Measurements from ENCODE around the gene KRTAP4-16. TPM values are rescaled to one million over a fixed set of nuclear protein-coding genes. Genes with fewer than 3 reads are reported as not detected.
"Not testable (repeated sequence)": the region's sequence is repeated elsewhere in the genome, so short reads cannot be mapped to it uniquely, and the experiment has no call there.

KRTAP4-16 gene
- total RNA-seq, 1 experiment from 2014 or later, result not detected

DNA sequence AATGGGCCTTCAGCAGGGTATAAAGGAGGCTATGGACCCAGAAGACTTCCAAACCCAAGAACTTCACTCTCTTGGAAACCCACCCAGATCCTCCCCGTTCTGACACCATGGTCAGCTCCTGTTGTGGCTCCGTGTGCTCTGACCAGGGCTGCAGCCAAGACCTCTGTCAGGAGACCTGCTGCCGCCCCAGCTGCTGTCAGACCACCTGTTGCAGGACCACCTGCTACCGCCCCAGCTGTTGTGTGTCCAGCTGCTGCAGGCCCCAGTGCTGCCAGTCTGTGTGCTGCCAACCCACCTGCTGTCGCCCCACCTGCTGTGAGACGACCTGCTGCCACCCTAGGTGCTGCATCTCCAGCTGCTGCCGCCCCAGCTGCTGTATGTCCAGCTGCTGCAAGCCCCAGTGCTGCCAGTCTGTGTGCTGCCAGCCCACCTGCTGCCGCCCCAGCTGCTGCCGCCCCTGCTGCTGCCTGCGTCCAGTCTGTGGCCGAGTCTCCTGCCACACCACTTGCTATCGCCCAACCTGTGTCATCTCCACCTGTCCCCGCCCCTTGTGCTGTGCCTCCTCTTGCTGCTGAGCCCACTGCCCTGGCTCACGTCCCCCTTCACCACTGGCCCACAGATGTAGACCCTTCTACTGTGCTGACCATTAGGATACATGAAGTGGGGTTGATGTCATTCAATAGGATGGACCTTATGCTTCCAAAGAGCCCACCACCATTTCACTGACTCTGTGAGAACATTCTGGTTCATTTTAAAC is 17.7 kb downstream of the KRTAP4-16 start, which contains the start of gene KRTAP4-7:
TSS of gene KRTAP4-7 (plus strand) at position 51 of the 757 bp plus-strand sequence. CDS start at position 108, 57 bp downstream.
- DNase-seq (ENCODE audit: low spot score); in situ Hi-C loops (cut with HindIII; ENCODE audit: low sequenced_read_pairs): not testable (repeated sequence)

DNA sequence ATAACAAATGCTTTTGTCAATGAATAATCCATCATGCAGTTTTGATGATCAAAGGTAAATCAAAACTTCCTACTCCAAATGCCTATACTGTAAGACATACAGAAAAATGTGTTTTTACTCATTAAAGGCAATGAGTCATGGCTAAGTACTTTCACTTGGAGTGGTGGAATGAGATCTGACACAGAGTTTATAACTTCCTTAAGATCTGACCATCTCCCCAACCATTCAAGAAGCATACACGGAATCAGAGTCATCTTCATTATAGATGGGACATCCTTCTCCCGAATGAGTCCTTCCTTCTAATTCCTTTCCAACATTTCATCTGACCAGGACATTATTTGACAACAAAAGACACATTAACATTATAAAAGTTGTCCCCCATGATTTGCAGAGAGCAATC is 18.6 kb downstream of the KRTAP4-16 start:
- DNase-seq (ENCODE audit: low spot score); in situ Hi-C loops (cut with HindIII; ENCODE audit: low sequenced_read_pairs): not testable (repeated sequence)

- no peak for DNase-seq (ENCODE audit: low spot score)
- in situ Hi-C loops (cut with HindIII; ENCODE audit: low sequenced_read_pairs), result no loop called here
These were observed 19.4 kb downstream of the KRTAP4-16 start for GRCh38 chr17:41082626-41083025.

GRCh38 chr17:41076788-41077187 is 25.2 kb downstream of the KRTAP4-16 start:
- in situ Hi-C loops (cut with HindIII; ENCODE audit: low sequenced_read_pairs), result no loop called here
- no peak for DNase-seq (ENCODE audit: low spot score)

DNA sequence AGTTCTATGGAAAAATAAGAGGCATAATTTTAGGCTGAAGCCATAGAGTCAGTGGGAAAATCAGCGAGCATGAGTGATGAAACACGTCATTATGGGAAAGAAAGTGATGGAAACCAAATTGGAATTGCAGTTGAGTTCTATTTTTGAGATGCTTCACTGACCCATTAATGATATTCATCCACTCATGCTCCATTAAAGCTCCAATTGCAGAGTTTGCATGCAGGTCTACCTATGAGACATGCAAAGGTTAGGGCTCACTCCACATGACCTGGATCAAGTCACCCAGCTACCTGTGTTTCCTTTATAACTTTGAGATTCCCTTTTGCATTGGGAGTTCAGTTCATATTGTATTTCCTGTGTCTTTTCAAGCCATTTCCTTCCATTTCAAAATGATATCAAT is 28.3 kb downstream of the KRTAP4-16 start:
- no peak for DNase-seq (ENCODE audit: low spot score)
- in situ Hi-C loops (cut with HindIII; ENCODE audit: low sequenced_read_pairs), result no loop called here

- no peak for DNase-seq (ENCODE audit: low spot score)
- in situ Hi-C loops (cut with HindIII; ENCODE audit: low sequenced_read_pairs), result no loop called here
These were observed 30.2 kb downstream of the KRTAP4-16 start for GRCh38 chr17:41071606-41072360.

GRCh38 chr17:41069031-41069430 is 33.0 kb downstream of the KRTAP4-16 start:
- in situ Hi-C loops (cut with HindIII; ENCODE audit: low sequenced_read_pairs), result no loop called here
- no peak for DNase-seq (ENCODE audit: low spot score)

GRCh38 chr17:41067281-41067680 is 34.7 kb downstream of the KRTAP4-16 start:
- no peak for DNase-seq (ENCODE audit: low spot score)
- in situ Hi-C loops (cut with HindIII; ENCODE audit: low sequenced_read_pairs), result no loop called here

DNA sequence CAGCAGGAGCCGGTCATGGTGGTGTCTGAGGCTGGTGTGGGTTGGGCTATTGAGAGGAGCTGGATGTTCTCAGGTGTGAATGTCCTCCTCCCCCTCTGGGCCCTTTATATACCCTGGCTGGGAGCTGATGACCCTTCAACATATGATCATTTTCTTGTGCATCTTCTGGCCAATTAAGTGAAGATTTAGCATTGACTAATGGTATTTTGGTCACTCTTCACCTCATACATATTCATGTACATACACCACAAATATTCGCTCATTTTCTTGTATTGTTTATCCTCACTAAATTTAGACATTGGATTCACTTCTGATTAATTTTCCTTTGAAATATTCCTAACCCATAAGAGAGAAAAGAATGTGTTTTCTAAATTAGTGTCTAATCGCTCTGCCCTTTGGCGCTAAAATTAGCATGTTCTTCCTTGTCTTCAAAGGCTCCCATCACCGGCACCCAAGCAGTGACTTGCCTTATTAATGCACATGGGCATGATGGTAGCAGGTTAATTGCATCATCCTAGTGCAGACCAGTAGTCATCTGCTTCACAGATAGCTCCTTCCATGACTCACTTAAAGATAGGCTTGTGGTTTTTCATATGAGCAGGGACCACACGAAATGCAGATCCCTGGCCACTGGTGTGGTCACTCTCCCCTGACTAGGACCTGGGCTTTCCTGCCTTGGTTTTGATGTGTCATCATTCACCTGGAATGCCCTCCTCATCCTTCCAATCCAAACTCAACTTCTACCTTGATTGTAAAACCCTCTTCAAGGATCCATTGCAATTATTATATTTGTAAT is 36.0 kb downstream of the KRTAP4-16 start, which contains the start of gene KRTAP2-4:
TSS of gene KRTAP2-4 (minus strand) at position 51 of the 796 bp plus-strand sequence. CDS start at position 17, 34 bp downstream.
- in situ Hi-C loops (cut with HindIII; ENCODE audit: low sequenced_read_pairs), result no loop called here
- no peak for DNase-seq (ENCODE audit: low spot score)

DNA sequence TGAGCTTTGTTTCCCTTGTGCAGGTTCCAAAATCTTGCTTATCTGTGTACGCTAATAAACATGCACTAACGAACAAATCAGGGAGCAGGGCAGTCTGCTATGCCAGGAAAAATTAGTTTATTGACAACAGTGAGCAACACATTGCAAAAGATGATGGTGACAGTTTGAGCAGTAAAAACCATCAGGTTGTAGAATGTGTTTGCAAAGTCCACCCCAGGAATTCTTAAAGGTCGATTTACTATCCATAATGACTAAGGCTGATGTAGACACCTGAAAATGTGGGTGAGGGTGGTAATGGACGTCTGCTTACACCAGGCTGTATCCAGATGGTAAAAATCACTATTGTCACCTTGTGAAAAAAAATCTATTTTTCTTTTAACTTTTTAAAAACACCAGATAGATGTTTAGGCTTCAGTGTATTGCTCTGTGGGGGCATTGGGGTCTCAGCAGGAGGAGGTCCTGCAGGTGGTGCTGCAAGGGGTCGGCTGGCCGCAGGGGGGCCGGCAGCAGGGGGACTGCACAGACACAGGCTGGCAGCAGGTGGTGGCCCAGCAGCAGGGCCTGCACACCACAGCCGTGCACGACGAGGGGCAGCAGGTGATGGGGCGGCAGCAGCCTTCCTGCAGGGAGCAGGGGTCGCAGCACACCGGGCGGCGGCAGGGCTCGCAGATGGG is 36.9 kb downstream of the KRTAP4-16 start:
- in situ Hi-C loops (cut with HindIII; ENCODE audit: low sequenced_read_pairs), result not testable (repeated sequence)

DNA sequence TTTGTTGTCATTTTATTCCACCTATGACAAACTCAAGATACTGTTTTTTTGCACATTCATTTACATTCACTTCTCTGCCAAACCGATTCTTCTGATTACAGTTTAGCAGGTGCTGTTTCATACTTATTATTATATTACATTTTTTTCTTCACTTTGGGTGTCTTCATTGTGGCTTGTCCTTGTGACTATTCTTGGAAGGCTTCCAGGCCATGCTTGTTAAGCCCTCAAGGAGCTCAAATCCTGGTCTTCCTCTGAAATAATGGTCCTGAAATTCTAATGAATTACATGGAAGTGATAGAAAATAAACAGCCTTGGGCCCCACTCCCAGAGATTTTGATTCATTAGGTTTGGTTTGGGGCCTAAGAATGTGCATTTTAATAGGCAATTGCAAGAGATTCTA is 37.7 kb downstream of the KRTAP4-16 start:
- no peak for DNase-seq (ENCODE audit: low spot score)
- in situ Hi-C loops (cut with HindIII; ENCODE audit: low sequenced_read_pairs), result no loop called here

More for the DNA sequence above, 36.9 kb downstream of the KRTAP4-16 start:
- DNase-seq (ENCODE audit: low spot score), result not testable (repeated sequence)

DNA sequence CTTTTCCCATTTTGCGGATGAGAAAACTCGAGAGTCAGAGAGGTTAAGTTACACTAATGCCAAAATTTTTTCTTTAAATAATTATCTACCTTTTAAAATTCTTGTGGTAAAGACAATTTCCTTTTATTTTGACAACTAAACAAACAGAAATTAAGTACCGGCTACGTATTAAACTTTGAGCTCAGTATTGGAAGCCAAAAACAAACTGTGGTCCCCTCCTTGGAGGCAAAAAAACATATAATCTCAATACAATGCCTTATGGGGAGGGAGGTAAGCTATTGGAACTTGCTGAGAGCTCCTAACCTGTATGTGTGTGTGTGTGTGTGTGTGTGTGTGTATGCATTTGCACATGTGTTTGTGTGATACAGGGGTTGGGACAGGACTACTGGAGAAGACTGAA is 38.6 kb downstream of the KRTAP4-16 start:
- in situ Hi-C loops (cut with HindIII; ENCODE audit: low sequenced_read_pairs), result no loop called here
- no peak for DNase-seq (ENCODE audit: low spot score)

DNA sequence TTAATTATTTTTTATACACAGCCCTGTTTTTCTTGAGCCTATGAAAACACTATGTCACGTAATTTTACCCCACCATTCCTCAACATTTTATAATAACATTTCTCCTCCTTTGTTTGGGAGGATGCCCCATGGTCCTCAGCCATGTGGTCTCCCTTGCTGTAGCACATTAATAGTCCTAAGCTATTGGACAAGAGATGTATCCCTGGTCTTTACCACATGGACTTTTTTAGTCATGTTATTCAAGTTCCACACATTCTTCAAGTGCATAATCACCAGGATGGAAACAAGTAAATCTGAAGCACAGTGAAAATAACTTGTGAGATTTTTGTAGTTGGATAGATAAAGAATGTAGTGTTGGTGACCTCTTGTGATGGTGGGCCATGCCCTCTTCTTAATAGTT is 40.0 kb downstream of the KRTAP4-16 start:
- in situ Hi-C loops (cut with HindIII; ENCODE audit: low sequenced_read_pairs), result no loop called here
- DNase-seq (ENCODE audit: low spot score), result no peak

DNA sequence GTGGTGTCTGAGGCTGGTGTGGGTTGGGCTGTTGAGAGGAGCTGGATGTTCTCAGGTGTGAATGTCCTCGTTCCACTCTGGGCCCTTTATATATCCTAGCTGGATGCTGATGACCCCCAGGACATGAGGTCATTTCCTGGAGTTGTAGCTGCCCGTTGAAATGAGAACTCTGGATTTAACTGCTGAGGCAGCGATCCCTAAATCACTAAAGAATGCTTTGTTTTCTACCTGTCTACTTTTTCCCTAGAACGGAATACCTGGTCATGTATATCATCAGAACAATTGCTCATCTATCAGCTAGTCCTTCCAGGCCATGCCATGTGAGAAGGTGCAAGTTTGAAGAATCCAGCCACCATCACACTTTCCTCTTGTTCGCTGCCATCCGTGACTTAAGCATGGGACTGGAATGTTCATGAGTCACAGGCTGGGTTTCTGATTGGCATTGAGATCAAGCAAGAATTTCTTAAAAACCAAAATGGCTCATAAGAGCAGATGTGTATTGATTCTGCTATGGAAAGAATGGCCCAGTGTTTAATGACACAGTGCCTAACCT is 41.9 kb downstream of the KRTAP4-16 start, which contains the start of gene KRTAP2-3:
TSS of gene KRTAP2-3 (minus strand) at position 63 of the 553 bp plus-strand sequence. CDS start 64 bp downstream, outside the sequence.
- in situ Hi-C loops (cut with HindIII; ENCODE audit: low sequenced_read_pairs), result no loop called here
- no peak for DNase-seq (ENCODE audit: low spot score)

DNA sequence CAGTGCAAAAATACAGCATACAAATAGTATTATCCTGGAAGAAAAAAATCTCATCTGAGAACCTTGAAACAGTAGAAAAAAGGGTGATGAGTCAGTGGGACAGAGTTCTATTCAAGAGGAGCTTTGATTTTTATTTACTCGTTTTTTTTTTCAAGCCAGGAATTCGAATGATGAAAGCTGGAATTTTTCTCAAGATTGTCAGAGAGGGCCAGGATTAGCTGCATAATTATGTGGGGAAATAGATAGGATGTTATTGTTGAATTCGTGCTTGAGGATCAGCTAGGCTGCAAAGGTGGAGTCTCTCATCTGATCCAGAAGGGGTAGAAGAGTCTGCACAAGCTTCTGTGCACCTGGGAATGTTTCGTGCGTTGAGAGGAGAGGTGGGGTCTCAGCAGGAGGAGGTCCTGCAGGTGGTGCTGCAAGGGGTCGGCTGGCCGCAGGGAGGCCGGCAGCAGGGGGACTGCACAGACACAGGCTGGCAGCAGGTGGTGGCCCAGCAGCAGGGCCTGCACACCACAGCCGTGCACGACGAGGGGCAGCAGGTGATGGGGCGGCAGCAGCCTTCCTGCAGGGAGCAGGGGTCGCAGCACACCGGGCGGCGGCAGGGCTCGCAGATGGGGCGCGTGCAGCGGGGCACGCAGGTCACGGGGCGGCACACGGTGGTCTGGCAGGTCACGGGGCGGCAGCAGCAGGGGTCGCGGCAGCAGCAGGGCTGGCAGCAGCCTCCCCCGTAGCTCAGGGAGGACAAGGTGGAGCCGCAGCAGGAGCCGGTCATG is 42.5 kb downstream of the KRTAP4-16 start:
- DNase-seq (ENCODE audit: low spot score); in situ Hi-C loops (cut with HindIII; ENCODE audit: low sequenced_read_pairs): not testable (repeated sequence)

DNA sequence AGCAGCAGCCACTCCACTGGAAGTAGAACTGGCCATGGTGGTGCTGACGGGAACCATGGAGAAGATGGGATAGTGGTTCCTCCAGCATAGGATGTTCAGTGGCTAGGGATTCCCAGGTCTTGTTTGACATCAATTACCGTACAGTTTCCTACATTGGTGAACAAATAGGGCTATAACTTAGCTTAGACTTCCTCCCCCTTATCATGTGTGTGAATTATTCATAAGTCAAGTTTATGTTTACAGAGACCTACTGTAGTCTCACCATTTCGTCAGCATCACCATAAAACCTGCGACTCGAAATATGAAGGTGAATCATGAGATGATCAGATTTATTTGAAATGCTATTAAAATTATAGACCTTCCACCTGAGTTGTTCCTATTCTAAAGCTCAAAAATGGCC is 43.3 kb downstream of the KRTAP4-16 start:
- DNase-seq (ENCODE audit: low spot score), result no peak
- in situ Hi-C loops (cut with HindIII; ENCODE audit: low sequenced_read_pairs), result no loop called here

- in situ Hi-C loops (cut with HindIII; ENCODE audit: low sequenced_read_pairs), result no loop called here
- DNase-seq (ENCODE audit: low spot score), result no peak
These were observed 44.5 kb downstream of the KRTAP4-16 start for GRCh38 chr17:41057547-41057946.

DNA sequence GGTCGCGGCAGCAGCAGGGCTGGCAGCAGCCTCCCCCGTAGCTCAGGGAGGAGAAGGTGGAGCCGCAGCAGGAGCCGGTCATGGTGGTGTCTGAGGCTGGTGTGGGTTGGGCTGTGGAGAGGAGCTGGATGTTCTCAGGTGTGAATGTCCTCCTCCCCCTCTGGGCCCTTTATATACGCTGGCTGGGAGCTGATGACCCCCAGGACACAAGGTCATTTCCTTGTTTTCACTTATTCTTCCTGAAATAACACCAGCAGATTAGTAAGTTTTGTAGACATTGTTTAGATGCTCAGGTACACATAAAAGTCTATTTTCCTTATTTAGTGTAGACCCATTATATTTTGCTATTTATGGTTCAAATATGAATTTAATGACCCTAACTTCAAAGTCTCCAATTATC is 46.9 kb downstream of the KRTAP4-16 start, which contains the start of gene KRTAP2-2:
TSS of gene KRTAP2-2 (minus strand) at position 101 of the 400 bp plus-strand sequence. CDS start at position 82, 19 bp downstream.
- in situ Hi-C loops (cut with HindIII; ENCODE audit: low sequenced_read_pairs); DNase-seq (ENCODE audit: low spot score): not testable (repeated sequence)

All from G401 (cell line).